Dedifferentiated amniotic fluid mesenchymal stem cell (primary cell): ENCODE data around the gene DYNC1LI2.

Experiments
- DNase-seq: peaks from one replicate; pipeline ENCODE4 v3.0.0-alpha.2; 2016; ENCODE audit errors: extremely low spot score

Gene DYNC1LI2

GRCh38 chr16:66740010-66740409 lies 11.4 kb downstream of the DYNC1LI2 start:
- DNase-seq, result no peak

- DNase-seq, result no peak
These were observed 15.5 kb downstream of the DYNC1LI2 start for GRCh38 chr16:66735891-66736290.

DNA sequence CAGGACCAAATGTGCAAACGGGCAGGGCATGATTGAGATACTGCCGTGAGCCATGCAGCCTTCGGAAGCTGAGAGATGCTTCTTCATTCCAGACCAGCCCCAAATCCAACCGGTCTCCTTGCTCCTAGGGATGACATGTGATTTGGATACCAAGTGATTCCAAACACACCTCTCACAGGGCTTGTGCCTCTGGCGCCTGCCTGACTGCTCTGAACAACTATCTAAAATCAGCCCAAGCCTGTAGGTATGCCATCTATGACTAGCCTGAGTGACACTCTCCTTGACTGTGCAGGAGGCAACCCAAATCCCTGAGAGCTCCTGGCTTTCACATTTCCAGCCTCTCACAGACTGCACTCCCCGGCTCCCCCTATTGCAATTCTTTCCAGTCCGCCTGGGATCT lies 20.3 kb downstream of the DYNC1LI2 start:
- no peak for DNase-seq

GRCh38 chr16:66728804-66729203 lies 22.6 kb downstream of the DYNC1LI2 start:
- DNase-seq, result no peak

DNA sequence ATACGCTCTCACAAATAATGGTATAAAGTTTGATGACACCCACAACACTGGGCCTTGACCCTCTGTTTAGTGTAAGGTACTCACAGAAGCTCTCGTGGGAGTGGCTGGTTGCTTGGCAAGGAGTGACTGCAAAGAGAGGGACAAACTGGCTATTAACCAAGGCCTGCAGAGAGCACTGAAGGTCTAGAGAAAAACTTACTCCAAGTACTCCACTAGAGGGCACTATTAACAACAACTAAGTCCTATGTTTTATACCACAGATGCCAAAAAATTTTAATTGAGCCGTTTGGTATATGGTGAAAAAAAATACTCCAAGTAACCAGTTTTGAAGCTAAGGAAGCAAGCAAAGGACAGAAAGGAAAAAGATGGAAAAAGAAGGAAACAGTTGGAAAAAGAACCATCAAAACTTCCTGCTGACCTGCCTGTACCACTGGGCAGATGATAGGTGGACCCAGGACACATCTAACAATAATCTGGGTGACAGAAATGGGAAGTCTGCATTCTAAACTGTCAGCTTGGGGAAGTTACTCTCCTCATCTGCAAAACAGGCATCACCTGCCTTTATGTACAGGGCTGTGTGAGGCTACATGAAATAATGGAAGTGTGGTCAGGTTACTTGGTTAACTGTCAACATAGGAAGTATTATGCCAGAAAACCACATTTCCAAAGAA lies 23.2 kb downstream of the DYNC1LI2 start:
- DNase-seq, result peak; percentile 85

DNA sequence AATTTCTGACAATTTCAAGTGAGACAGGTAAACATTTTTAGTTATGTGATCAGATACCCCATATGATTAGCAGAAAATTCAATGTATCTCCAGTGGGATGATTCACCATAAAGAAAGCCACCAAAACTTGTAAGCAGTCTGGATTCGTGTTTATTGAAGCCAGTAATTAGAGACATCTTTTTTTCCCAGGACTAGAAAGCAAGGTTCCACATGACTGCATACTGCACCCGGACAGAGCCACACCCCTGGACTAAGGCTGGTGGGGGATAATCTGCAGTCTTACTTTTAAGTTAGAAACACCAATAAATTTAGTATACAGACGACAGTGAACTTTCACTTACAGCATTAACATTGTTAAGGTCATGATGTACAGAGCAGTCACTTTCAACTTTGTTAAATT lies 30.6 kb downstream of the DYNC1LI2 start:
- DNase-seq, result peak; percentile 34

DNA sequence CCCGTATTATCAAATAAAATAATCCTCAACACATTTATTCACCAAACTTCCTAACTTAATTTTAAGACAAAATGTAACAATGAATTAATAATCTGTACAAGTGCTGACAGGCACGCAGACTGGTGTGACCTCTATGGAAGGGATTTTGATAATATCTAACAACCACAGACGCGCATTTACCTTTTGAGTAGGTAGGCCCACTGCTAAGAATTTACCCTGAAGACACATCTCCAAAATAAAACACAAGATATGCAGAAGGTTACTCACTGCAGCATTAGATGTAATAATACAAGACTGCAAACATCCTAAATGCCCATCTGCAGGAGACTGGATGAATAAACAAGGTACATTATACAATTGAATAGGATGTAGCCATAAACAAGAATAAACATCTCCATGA lies 32.2 kb downstream of the DYNC1LI2 start:
- DNase-seq, result no peak

DNA sequence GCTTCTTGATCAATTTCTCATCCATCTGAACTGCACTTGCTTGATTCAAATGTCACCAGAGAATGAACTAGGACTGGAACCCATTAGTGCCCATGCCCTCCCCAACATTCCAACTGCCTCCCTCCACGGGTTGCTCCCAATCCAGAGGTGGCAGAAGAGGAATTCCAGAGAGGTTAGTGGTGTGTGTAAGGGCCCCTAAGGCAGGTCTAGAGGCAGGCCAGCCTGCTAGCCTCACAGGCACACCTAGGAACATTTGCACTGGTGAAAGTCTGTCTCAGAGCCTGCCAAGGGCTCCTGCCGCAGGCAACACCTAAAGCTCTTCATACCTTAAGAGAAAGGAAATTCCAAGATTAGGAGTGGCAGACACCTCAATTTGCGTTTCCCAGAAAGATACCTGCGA lies 33.6 kb downstream of the DYNC1LI2 start:
- DNase-seq, result no peak

- DNase-seq, result no peak
These were observed 34.2 kb downstream of the DYNC1LI2 start for GRCh38 chr16:66717112-66717675.

- DNase-seq, result no peak
These were observed 36.6 kb downstream of the DYNC1LI2 start for GRCh38 chr16:66714654-66715307.

- no peak for DNase-seq
These were observed 37.3 kb downstream of the DYNC1LI2 start for GRCh38 chr16:66714062-66714461.

DNA sequence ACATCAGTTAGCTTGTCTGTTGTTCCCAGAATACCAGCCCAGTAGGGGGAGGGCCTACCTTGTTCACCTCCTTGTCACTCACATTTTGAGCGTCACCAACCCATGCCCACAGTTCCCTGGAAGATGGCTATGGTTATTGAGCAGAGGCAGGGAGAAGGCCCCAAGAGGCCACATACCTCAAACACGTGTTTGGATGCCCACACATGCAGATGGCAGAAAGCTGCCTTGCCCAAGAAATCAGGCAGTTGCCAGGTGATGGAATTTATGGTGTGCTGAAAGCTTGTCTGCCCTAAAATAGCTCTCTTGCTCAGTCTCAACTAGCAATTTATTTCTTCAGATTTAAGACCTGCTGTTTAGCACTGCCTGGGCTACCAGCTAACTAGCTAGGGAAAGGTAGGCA lies 38.3 kb downstream of the DYNC1LI2 start:
- DNase-seq, result no peak

GRCh38 chr16:66712512-66712911 lies 38.9 kb downstream of the DYNC1LI2 start:
- no peak for DNase-seq

GRCh38 chr16:66711581-66711980 lies 39.8 kb downstream of the DYNC1LI2 start:
- DNase-seq, result no peak

DNA sequence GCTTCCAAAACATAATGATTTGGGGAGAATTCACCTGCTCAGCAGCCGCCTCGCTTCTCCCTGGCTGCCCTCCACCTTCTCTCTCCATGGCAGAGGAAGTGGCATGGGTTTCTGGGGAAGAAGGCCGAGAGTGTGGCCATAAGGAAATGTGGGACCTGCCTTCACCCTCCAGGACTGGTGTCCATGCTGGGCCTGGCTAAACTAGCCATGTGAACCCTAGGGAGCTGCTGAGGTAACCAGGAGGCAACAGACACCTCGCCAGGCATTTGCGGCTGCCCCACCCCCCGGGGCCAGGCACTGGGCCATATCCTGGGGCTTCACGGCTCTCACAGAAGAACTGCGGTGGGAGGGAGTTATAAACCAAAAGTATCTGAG lies 44.9 kb downstream of the DYNC1LI2 start:
- DNase-seq, result no peak

DNA sequence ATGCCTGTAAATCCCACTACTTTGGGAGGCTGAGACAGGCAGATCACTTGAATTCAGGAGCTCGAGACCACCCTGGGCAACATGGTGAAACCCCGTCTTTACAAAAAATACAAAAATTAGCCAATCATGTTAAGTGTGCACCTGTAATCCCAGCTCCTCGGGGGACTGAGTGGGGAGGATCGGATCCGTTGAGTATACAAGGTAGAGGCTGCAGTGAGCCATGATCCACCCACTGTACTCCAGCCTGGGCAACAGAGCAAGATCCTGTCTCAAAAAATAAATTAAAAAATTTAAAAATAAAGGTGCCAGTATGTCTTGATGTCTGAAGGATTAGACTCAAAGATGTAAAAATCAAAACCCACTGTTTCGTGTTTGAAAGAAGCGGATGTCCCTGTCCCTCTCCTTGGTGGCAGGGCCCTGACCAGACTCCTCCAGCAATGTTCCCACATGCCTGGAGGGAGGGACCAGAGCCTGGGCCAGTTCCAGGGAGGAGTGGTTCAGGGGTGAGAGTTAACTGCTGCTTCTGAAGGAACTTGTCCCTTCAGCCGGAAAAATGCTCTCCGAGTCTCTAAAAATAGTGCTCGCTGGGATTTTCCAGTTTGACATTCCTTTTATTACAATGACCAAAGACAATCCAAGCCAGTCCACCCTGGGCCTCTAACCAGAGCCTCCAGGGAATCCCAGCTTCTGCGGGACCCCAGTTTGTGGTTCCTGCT lies 45.5 kb downstream of the DYNC1LI2 start:
- peak; percentile 16 for DNase-seq

- no peak for DNase-seq
These were observed 47.8 kb downstream of the DYNC1LI2 start for GRCh38 chr16:66703406-66704215.

DNA sequence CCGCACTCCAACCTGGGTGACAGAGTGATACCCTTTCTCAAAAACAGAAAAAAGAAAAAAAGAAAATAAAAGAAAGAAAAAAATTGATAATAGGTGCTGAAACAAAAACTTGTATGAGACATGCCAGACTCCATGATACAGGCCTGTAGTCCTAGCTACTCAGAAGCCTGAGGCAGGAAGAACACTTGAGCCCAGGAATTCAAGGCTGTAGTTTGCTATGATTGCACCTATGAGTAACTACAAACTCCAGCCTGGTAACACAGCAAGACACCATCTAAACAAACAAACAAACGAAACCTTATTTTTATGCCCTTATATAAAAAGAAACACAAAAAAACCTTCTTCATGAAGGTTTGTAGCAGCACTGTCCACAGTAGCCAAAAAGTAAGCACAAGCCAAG lies 49.9 kb downstream of the DYNC1LI2 start:
- DNase-seq, result no peak

DNA sequence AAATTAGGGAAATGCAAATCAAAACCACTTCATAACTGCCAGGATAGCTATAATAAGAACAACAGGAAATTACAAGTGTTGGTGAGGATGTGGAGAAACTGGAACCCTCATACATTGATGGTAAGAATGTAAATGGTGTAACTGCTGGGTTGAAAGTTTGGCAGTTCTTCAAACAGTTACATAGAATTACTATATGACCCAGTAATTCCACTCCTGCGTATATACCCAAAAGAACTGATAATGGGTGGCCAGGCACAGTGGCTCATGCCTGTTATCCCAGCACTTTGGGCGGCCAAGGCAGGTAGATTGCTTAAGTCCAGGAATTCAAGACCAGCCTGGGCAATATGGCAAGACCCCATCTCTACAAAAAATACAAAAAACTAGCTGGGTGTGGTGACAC lies 50.4 kb downstream of the DYNC1LI2 start:
- DNase-seq, result no peak

- no peak for DNase-seq
These were observed 51.5 kb downstream of the DYNC1LI2 start for GRCh38 chr16:66699898-66700297.

GRCh38 chr16:66698046-66698445 lies 53.4 kb downstream of the DYNC1LI2 start:
- DNase-seq, result no peak
